Activated naive CD4-positive, alpha-beta T cell treated with anti-CD3 and anti-CD28 coated beads, Interleukin-2, amount 50 U/mL, for 72 hours (primary cell): Measurements from ENCODE around the gene INS. TPM values are rescaled to one million over a fixed set of nuclear protein-coding genes. Genes with fewer than 3 reads are reported as not detected.
"Not testable (repeated sequence)": the region's sequence is repeated elsewhere in the genome, so short reads cannot be mapped to it uniquely, and the experiment has no call there.

Experiments used
- ATAC-seq, 2 donors: fragments of 150-1000 bp; cut with Tn5 transposase; 2 replicates each; pipeline ENCODE4 v1.10.0; 2021; ENCODE audit warnings: mild to moderate bottlenecking in 2 of 2, moderate library complexity in 2 of 2
- DNase-seq, 2 donors: peaks; one replicate each; pipeline ENCODE4 v3.0.0; 2021 to 2022; ENCODE audit warnings: low spot score in 2 of 2
- H3K27ac Mint-ChIP-seq, 2 donors: one replicate each; pipeline ENCODE4 v1.8.0; 2022; ENCODE audit warnings: mild to moderate bottlenecking in 2 of 2, mixed read lengths in 2 of 2
- H3K36me3 Mint-ChIP-seq, 2 donors: one replicate each; pipeline ENCODE4 v1.8.0; 2022; ENCODE audit warnings: mixed read lengths in 2 of 2
- H3K9me3 Mint-ChIP-seq, 2 donors: one replicate each; pipeline ENCODE4 v1.8.0; 2022; ENCODE audit warnings: mixed read lengths in 2 of 2
- total RNA-seq, 2 donors: library from RNA; stranded (reverse); gene quantifications; one replicate each; pipeline ENCODE4 v1.2.3, GENCODE V29; 2022

The INS gene
- total RNA-seq, 2 donors from 2014 or later, result not detected

GRCh38 chr11:2201542-2201941, 40.5 kb upstream of the INS start:
- peaks cover 0 to 7% of the 10 kb centered on the region in 2 donors for H3K9me3 Mint-ChIP-seq
- ATAC-seq, result no peak
- no peak overlapping the region for H3K27ac Mint-ChIP-seq
- DNase-seq, result no peak
- H3K36me3 Mint-ChIP-seq, result no peaks in the 10 kb centered on the region

GRCh38 chr11:2200957-2201519, 40.0 kb upstream of the INS start:
- Mint-ChIP-seq H3K9me3 (peaks cover 0 to 7% of the 10 kb centered on the region in 2 donors), H3K36me3 (no peaks in the 10 kb centered on the region), H3K27ac (no peak overlapping the region)
- no peak for DNase-seq
- no peak for ATAC-seq

GRCh38 chr11:2200536-2200935, 39.5 kb upstream of the INS start:
- DNase-seq, result no peak
- Mint-ChIP-seq H3K9me3 (peaks cover 0 to 7% of the 10 kb centered on the region in 2 donors), H3K27ac (no peak overlapping the region), H3K36me3 (no peaks in the 10 kb centered on the region)
- ATAC-seq, result no peak

GRCh38 chr11:2199466-2200341, 38.7 kb upstream of the INS start:
- no peak for ATAC-seq
- no peaks in the 10 kb centered on the region for H3K36me3 Mint-ChIP-seq
- H3K27ac Mint-ChIP-seq, result no peak overlapping the region
- no peak for DNase-seq
- peaks cover 0 to 7% of the 10 kb centered on the region in 2 donors for H3K9me3 Mint-ChIP-seq

- ATAC-seq, result no peak
- H3K9me3 Mint-ChIP-seq, result peaks cover 0 to 7% of the 10 kb centered on the region in 2 donors
Observed at GRCh38 chr11:2198621-2199365, 37.8 kb upstream of the INS start.

GRCh38 chr11:2197771-2198520, 36.9 kb upstream of the INS start:
- DNase-seq (no peak), ATAC-seq (peak in 1 of 2 donors; percentile 6)
- Mint-ChIP-seq H3K27ac (peak overlapping the region in 1 of 2 donors; percentile 33), H3K36me3 (no peaks in the 10 kb centered on the region), H3K9me3 (peaks cover 0 to 7% of the 10 kb centered on the region in 2 donors)

More at GRCh38 chr11:2198621-2199365, 37.8 kb upstream of the INS start:
- Mint-ChIP-seq H3K27ac (peak overlapping the region in 1 of 2 donors; percentile 33), H3K36me3 (no peaks in the 10 kb centered on the region)
- no peak for DNase-seq

GRCh38 chr11:2196970-2197770, 36.2 kb upstream of the INS start:
- peak; percentile 84 to 88 for ATAC-seq
- Mint-ChIP-seq H3K9me3 (peaks cover 0 to 7% of the 10 kb centered on the region in 2 donors), H3K27ac (peak overlapping the region in 1 of 2 donors; percentile 57), H3K36me3 (no peaks in the 10 kb centered on the region)
- peak in 1 of 2 donors; percentile 77 for DNase-seq

GRCh38 chr11:2195756-2196088, 34.7 kb upstream of the INS start:
- H3K27ac Mint-ChIP-seq, result peak overlapping the region in 1 of 2 donors; percentile 57

GRCh38 chr11:2194877-2195755, 34.1 kb upstream of the INS start:
- Mint-ChIP-seq H3K36me3 (no peaks in the 10 kb centered on the region), H3K27ac (no peak overlapping the region), H3K9me3 (no peaks in the 10 kb centered on the region)
- DNase-seq (peak in 1 of 2 donors; percentile 76), ATAC-seq (peak in 1 of 2 donors; percentile 23)

More at GRCh38 chr11:2195756-2196088, 34.7 kb upstream of the INS start:
- ATAC-seq (no peak), DNase-seq (no peak)
- Mint-ChIP-seq H3K36me3 (no peaks in the 10 kb centered on the region), H3K9me3 (peaks cover 0 to 2% of the 10 kb centered on the region in 2 donors)

GRCh38 chr11:2193888-2194595, 33.0 kb upstream of the INS start:
- H3K27ac Mint-ChIP-seq, ATAC-seq, DNase-seq, H3K36me3 Mint-ChIP-seq, H3K9me3 Mint-ChIP-seq: not testable (repeated sequence)

GRCh38 chr11:2193099-2193887, 32.3 kb upstream of the INS start:
- no peaks in the 10 kb centered on the region for H3K36me3 Mint-ChIP-seq
- no peak overlapping the region for H3K27ac Mint-ChIP-seq
- DNase-seq (no peak), ATAC-seq (no peak)
- no peaks in the 10 kb centered on the region for H3K9me3 Mint-ChIP-seq

- no peaks in the 10 kb centered on the region for H3K36me3 Mint-ChIP-seq
- H3K27ac Mint-ChIP-seq, result no peak overlapping the region
- H3K9me3 Mint-ChIP-seq, result no peaks in the 10 kb centered on the region
- ATAC-seq (no peak), DNase-seq (no peak)
Observed at GRCh38 chr11:2192435-2192834, 31.4 kb upstream of the INS start.

- no peak for DNase-seq
- Mint-ChIP-seq H3K27ac (no peak overlapping the region), H3K36me3 (no peaks in the 10 kb centered on the region), H3K9me3 (no peaks in the 10 kb centered on the region)
- ATAC-seq, result no peak
Observed at GRCh38 chr11:2191883-2192282, 30.9 kb upstream of the INS start.
